Activated CD8-positive, alpha-beta T cell treated with anti-CD3 and anti-CD28 coated beads, Interleukin-2, amount 10 ng/mL, durations not matched to agents 7 days and 5 days (primary cell): Measurements from ENCODE around the gene UBE2D1. TPM values are rescaled to one million over a fixed set of nuclear protein-coding genes. Genes with fewer than 3 reads are reported as not detected.
A peak's percentile ranks its signal among the peaks of the same experiment; 100 is the strongest.

Experiments used
- ATAC-seq: fragments of 150-1000 bp; cut with Tn5 transposase; one replicate; pipeline ENCODE4 v1.10.0; 2021; ENCODE audit warnings: moderate library complexity
- CTCF ChIA-PET: fragments of 350-600 bp; sonication (Branson Sonifier 250); formaldehyde crosslinking; loops from one replicate; lab custom pipeline; 2021; ENCODE audit warnings: antibody characterized with exemption; lab: Charles Lee
- POLR2A ChIA-PET: fragments of 350-600 bp; sonication (Branson Sonifier 250); formaldehyde crosslinking; loops from one replicate; lab custom pipeline; 2021; ENCODE audit warnings: antibody characterized with exemption; lab: Charles Lee
- DNase-seq: peaks from one replicate; pipeline ENCODE4 v3.0.0-alpha.2; 2020
- H3K27ac Mint-ChIP-seq: one replicate; pipeline ENCODE4 v1.8.0; 2021; ENCODE audit warnings: mild to moderate bottlenecking, mixed read lengths
- H3K27me3 Mint-ChIP-seq: one replicate; pipeline ENCODE4 v1.8.0; 2021; ENCODE audit warnings: low read depth, mixed read lengths
- H3K36me3 Mint-ChIP-seq: one replicate; pipeline ENCODE4 v1.8.0; 2021; ENCODE audit warnings: low read depth, mixed read lengths
- H3K4me1 Mint-ChIP-seq: one replicate; pipeline ENCODE4 v1.8.0; 2021; ENCODE audit warnings: low read depth, mixed read lengths
- H3K4me3 Mint-ChIP-seq: one replicate; pipeline ENCODE4 v1.8.0; 2021; ENCODE audit warnings: mild to moderate bottlenecking, mixed read lengths
- H3K9me3 Mint-ChIP-seq: one replicate; pipeline ENCODE4 v1.8.0; 2022; ENCODE audit warnings: mixed read lengths; ENCODE audit not compliant: insufficient read depth
- total RNA-seq, 2 experiments: library from RNA; stranded (reverse); gene quantifications; one replicate each; pipeline ENCODE4 v1.2.3, GENCODE V29; 2021

Gene UBE2D1
- total RNA-seq, 2 experiments from 2014 or later, result 12.2 to 12.3 TPM

GRCh38 chr10:58384544-58384998 is 49.8 kb downstream of the UBE2D1 start:
- Mint-ChIP-seq H3K27ac (peak overlapping the region; percentile 97), H3K36me3 (peaks cover 28% of the 10 kb centered on the region), H3K27me3 (peaks cover 4% of the 10 kb centered on the region), H3K4me1 (peaks cover 34% of the 10 kb centered on the region), H3K4me3 (peak overlapping the region; percentile 98), H3K9me3 (no peaks in the 10 kb centered on the region)
- DNase-seq (no peak), ATAC-seq (peak; percentile 1)
- CTCF ChIA-PET, result interaction anchor here (0.9 to 3.8 kb wide), 20 partner anchors 11 to 207 kb away, joined by 3 to 41 read pairs (median 4); partner anchors contain the start of gene CISD1
- POLR2A ChIA-PET, result interaction anchor here (0.8 to 1.0 kb wide), 4 partner anchors 24 to 118 kb away, joined by 3 read pairs; partner anchors contain the start of gene CISD1

- Mint-ChIP-seq H3K4me3 (peak within 1 kb of the TSS; percentile 98), H3K27me3 (peaks cover 4% of the 10 kb centered on the region), H3K4me1 (peaks cover 34% of the 10 kb centered on the region), H3K36me3 (peaks cover 34% of the 10 kb centered on the region), H3K9me3 (no peaks in the 10 kb centered on the region), H3K27ac (peak within 1 kb of the TSS; percentile 97)
- ATAC-seq (peak; percentile 92), DNase-seq (peak; percentile 97)
- ChIA-PET POLR2A (interaction anchor here (0.8 to 2.0 kb wide), 4 partner anchors 50 to 119 kb away, joined by 3 to 8 read pairs (median 3); partner anchors contain the start of genes CISD1 and UBE2D1), CTCF (interaction anchor here (0.9 to 3.8 kb wide), 22 partner anchors 9 to 214 kb away, joined by 3 to 41 read pairs (median 4); partner anchors contain the start of gene CISD1)
Measured at GRCh38 chr10:58384999-58385783, 50.4 kb downstream of the UBE2D1 start, which contains the start of gene TFAM. Gene TFAM, plus strand, starts transcription at chr10:58385410. Its CDS starts 138 bp downstream, at chr10:58385548.

- H3K27me3 Mint-ChIP-seq, result peaks cover 4% of the 10 kb centered on the region
- peak; percentile 10 for ATAC-seq
- H3K27ac Mint-ChIP-seq, result peak overlapping the region; percentile 97
- ChIA-PET POLR2A (interaction anchor here (2.0 kb wide), 1 partner anchor 51 kb away, joined by 8 read pairs; the partner anchor contains the start of gene UBE2D1), CTCF (interaction anchor here (0.9 to 3.8 kb wide), 8 partner anchors 8 to 214 kb away, joined by 3 to 41 read pairs (median 3); partner anchors contain the start of gene CISD1)
- peaks cover 35% of the 10 kb centered on the region for H3K36me3 Mint-ChIP-seq
- H3K9me3 Mint-ChIP-seq, result no peaks in the 10 kb centered on the region
- peak overlapping the region; percentile 98 for H3K4me3 Mint-ChIP-seq
- peaks cover 34% of the 10 kb centered on the region for H3K4me1 Mint-ChIP-seq
- DNase-seq, result peak; percentile 30
Measured at GRCh38 chr10:58385784-58386112, 50.9 kb downstream of the UBE2D1 start.

GRCh38 chr10:58389024-58389423 is 54.2 kb downstream of the UBE2D1 start:
- ChIA-PET CTCF (interaction anchor here (0.9 kb wide), 1 partner anchor 9 kb away, joined by 4 read pairs; no protein-coding TSS in a partner anchor), POLR2A (no interaction called here)
- DNase-seq (no peak), ATAC-seq (no peak)
- Mint-ChIP-seq H3K9me3 (no peaks in the 10 kb centered on the region), H3K36me3 (peaks cover 51% of the 10 kb centered on the region), H3K4me1 (peaks cover 32% of the 10 kb centered on the region), H3K27ac (no peak overlapping the region), H3K27me3 (no peaks in the 10 kb centered on the region), H3K4me3 (no peak overlapping the region)

GRCh38 chr10:58393317-58393716 is 58.5 kb downstream of the UBE2D1 start:
- Mint-ChIP-seq H3K9me3 (no peaks in the 10 kb centered on the region), H3K36me3 (peaks cover 59% of the 10 kb centered on the region), H3K27ac (no peak overlapping the region), H3K4me1 (peaks cover 10% of the 10 kb centered on the region), H3K27me3 (no peaks in the 10 kb centered on the region), H3K4me3 (no peak overlapping the region)
- DNase-seq (no peak), ATAC-seq (no peak)
- CTCF ChIA-PET, result interaction anchor here (0.8 to 1.4 kb wide), 3 partner anchors 9 to 101 kb away, joined by 3 to 6 read pairs (median 3); no protein-coding TSS in a partner anchor
- POLR2A ChIA-PET, result no interaction called here

- ChIA-PET POLR2A (no interaction called here), CTCF (interaction anchor here (0.8 kb wide), 1 partner anchor 9 kb away, joined by 3 read pairs; the partner anchor contains the start of gene TFAM)
- peaks cover 7% of the 10 kb centered on the region for H3K4me1 Mint-ChIP-seq
- ATAC-seq (no peak), DNase-seq (no peak)
- no peaks in the 10 kb centered on the region for H3K27me3 Mint-ChIP-seq
- peaks cover 50% of the 10 kb centered on the region for H3K36me3 Mint-ChIP-seq
- no peaks in the 10 kb centered on the region for H3K9me3 Mint-ChIP-seq
- no peak overlapping the region for H3K4me3 Mint-ChIP-seq
- no peak overlapping the region for H3K27ac Mint-ChIP-seq
Measured at GRCh38 chr10:58394471-58394870, 59.7 kb downstream of the UBE2D1 start.

GRCh38 chr10:58396057-58396456 is 61.3 kb downstream of the UBE2D1 start:
- no peak overlapping the region for H3K4me3 Mint-ChIP-seq
- ChIA-PET POLR2A (no interaction called here), CTCF (interaction anchor here (1.1 kb wide), 1 partner anchor 11 kb away, joined by 4 read pairs; the partner anchor contains the start of gene TFAM)
- peaks cover 46% of the 10 kb centered on the region for H3K36me3 Mint-ChIP-seq
- H3K27ac Mint-ChIP-seq, result no peak overlapping the region
- DNase-seq (no peak), ATAC-seq (no peak)
- no peaks in the 10 kb centered on the region for H3K9me3 Mint-ChIP-seq
- H3K27me3 Mint-ChIP-seq, result no peaks in the 10 kb centered on the region
- peaks cover 7% of the 10 kb centered on the region for H3K4me1 Mint-ChIP-seq

- ChIA-PET CTCF (interaction anchor here (1.6 kb wide), 1 partner anchor 9 kb away, joined by 4 read pairs; no protein-coding TSS in a partner anchor), POLR2A (no interaction called here)
- DNase-seq (no peak), ATAC-seq (no peak)
- peaks cover 35% of the 10 kb centered on the region for H3K36me3 Mint-ChIP-seq
- no peaks in the 10 kb centered on the region for H3K4me1 Mint-ChIP-seq
- no peak overlapping the region for H3K27ac Mint-ChIP-seq
- H3K9me3 Mint-ChIP-seq, result no peaks in the 10 kb centered on the region
- no peak overlapping the region for H3K4me3 Mint-ChIP-seq
- H3K27me3 Mint-ChIP-seq, result no peaks in the 10 kb centered on the region
Measured at GRCh38 chr10:58397830-58398229, 63.0 kb downstream of the UBE2D1 start.

- CTCF ChIA-PET, result no interaction called here
- H3K27me3 Mint-ChIP-seq, result no peaks in the 10 kb centered on the region
- ATAC-seq (no peak), DNase-seq (no peak)
- no peaks in the 10 kb centered on the region for H3K9me3 Mint-ChIP-seq
- no peak overlapping the region for H3K27ac Mint-ChIP-seq
- H3K36me3 Mint-ChIP-seq, result peaks cover 28% of the 10 kb centered on the region
- no peak overlapping the region for H3K4me3 Mint-ChIP-seq
- H3K4me1 Mint-ChIP-seq, result no peaks in the 10 kb centered on the region
- POLR2A ChIA-PET, result no interaction called here
Measured at GRCh38 chr10:58399410-58399809, 64.6 kb downstream of the UBE2D1 start.

- Mint-ChIP-seq H3K27ac (no peak overlapping the region), H3K36me3 (peaks cover 20% of the 10 kb centered on the region), H3K9me3 (no peaks in the 10 kb centered on the region), H3K27me3 (no peaks in the 10 kb centered on the region), H3K4me1 (no peaks in the 10 kb centered on the region), H3K4me3 (no peak overlapping the region)
- no peak for ATAC-seq
- no peak for DNase-seq
- ChIA-PET POLR2A (no interaction called here), CTCF (no interaction called here)
Measured at GRCh38 chr10:58400609-58401008, 65.8 kb downstream of the UBE2D1 start.

GRCh38 chr10:58404001-58404400 is 69.2 kb downstream of the UBE2D1 start:
- H3K4me1 Mint-ChIP-seq, result no peaks in the 10 kb centered on the region
- H3K36me3 Mint-ChIP-seq, result peaks cover 5% of the 10 kb centered on the region
- CTCF ChIA-PET, result interaction anchor here (1.2 kb wide), 1 partner anchor 11 kb away, joined by 4 read pairs; no protein-coding TSS in a partner anchor
- no peak overlapping the region for H3K27ac Mint-ChIP-seq
- no peak overlapping the region for H3K4me3 Mint-ChIP-seq
- H3K27me3 Mint-ChIP-seq, result no peaks in the 10 kb centered on the region
- no peak for DNase-seq
- no peak for ATAC-seq
- H3K9me3 Mint-ChIP-seq, result no peaks in the 10 kb centered on the region
- POLR2A ChIA-PET, result no interaction called here
